Cardiac fibroblast (primary cell): ENCODE measurements around the gene ABLIM2.
"Not testable (repeated sequence)": the region's sequence is repeated elsewhere in the genome, so short reads cannot be mapped to it uniquely, and the experiment has no call there.

ENCODE experiments used
- DNase-seq, 2 donors: peaks; one replicate each; pipeline versions ENCODE4 v3.0.0 to v3.0.0-alpha.2; 2010; ENCODE audit warnings: low read depth in 2 of 2
- H3K4me3 ChIP-seq, 2 donors: replicated peaks in 1 of 2; 1 replicate in 1 of 2; 2 replicates in 1 of 2; pipeline ENCODE4 v1.5.1; 2011; ENCODE audit warnings: low read depth in 2 of 2, low read length in 2 of 2, mild to moderate bottlenecking in 2 of 2, moderate library complexity in 1 of 2
- TF ChIP-seq, protein P1 (sequence below): IDR thresholded peaks from one replicate; pipeline ENCODE4 v1.5.1; 2011; ENCODE audit warnings: low read depth, mild to moderate bottlenecking, low read length, inconsistent platforms

ABLIM2 gene

DNA sequence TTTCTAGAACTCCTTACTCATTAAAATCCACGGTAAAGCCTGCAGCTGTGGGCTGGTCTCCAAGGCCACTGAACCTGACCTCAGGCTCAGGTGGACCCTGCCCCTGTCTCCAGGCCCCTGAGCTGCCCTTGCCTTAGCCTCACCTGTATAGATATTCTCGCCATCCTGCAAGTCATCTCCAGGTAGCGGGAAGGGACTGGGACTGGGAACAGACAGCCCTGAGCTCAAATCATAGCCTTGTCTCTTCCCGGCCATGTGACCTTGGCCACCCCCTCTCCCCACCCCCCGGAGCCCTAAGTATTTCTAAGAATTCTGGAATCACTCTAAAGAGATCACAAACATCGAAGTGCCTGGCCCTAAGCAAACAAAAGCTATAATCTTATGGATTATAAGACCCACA lies 17.7 kb downstream of the ABLIM2 start:
- TF ChIP-seq, protein P1, sequence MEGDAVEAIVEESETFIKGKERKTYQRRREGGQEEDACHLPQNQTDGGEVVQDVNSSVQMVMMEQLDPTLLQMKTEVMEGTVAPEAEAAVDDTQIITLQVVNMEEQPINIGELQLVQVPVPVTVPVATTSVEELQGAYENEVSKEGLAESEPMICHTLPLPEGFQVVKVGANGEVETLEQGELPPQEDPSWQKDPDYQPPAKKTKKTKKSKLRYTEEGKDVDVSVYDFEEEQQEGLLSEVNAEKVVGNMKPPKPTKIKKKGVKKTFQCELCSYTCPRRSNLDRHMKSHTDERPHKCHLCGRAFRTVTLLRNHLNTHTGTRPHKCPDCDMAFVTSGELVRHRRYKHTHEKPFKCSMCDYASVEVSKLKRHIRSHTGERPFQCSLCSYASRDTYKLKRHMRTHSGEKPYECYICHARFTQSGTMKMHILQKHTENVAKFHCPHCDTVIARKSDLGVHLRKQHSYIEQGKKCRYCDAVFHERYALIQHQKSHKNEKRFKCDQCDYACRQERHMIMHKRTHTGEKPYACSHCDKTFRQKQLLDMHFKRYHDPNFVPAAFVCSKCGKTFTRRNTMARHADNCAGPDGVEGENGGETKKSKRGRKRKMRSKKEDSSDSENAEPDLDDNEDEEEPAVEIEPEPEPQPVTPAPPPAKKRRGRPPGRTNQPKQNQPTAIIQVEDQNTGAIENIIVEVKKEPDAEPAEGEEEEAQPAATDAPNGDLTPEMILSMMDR = no peak
- DNase-seq = no peak
- no peak overlapping the region for H3K4me3 ChIP-seq

DNA sequence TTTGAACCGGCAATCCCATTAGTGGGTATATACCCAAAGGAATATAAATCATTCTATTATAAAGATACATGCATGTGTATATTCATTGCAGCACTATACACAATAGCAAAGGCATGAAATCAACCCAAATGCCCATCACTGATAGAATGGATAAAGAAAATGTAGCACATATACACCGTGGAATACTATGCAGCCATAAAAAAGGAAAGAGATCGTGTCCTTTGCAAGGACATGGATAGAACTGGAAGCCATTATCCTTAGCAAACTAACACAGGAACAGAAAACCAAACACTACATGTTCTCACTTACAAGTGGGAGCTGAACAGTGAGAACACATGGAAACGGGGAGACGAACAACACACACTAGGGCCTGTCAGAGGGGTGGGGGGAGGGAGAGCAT lies 18.9 kb downstream of the ABLIM2 start:
- not testable (repeated sequence) for DNase-seq, H3K4me3 ChIP-seq

DNA sequence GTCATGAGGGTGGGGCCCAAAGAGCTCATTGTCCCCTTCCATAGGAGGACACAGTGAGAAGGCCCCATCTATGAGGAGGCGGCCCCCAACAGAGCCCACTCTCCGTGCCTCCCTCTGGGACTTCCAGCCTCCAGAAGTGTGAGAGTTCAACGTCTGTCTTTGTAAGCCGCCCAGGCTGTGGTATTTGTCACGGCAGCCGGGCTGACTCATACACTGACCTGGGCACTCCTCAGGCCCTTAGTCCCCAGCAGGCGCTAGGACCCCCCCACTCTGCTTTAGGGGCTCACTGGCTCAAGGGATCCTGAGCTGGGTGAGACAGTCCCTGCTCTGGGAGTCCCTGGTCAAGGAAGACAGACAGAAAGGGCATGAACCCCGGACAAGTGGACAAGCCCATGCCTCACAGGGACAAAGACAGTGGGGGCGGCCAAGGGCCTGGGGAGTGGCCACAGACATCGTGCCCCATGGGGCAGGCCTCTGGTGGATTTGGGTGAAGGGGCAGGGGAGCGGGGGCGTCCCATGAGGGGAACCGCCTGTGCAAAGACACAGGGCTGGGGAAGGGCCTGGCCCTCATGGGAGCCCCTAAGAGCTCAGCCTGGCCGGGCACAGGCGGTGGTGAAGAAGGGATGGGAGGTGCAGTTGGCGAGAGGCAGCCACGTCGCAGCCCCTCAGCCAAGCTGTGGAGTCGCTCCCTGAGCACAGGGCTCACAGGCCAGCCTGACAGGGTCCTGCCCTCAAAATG lies 21.5 kb downstream of the ABLIM2 start:
- H3K4me3 ChIP-seq = no peak overlapping the region
- DNase-seq = no peak
- TF ChIP-seq, protein P1 = no peak

DNA sequence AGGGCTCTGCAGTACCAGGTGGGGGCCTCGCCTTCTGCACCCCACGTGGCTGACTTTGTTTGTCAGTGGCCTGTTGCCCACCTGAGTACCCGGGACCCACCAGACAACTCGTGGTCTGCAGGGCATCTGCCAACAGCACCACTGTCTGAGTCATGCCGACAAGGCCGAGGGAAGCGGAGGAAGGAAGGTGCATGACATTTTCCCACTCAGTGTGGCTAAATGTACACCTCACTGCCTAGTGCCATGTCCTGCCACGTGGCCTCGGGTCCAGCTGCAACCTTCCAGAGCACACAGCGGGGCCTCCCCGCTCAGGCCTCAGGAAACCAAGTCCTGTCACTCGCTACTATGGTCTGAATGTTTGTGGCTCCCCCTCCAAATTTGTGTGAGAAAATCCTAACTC lies 22.1 kb downstream of the ABLIM2 start:
- TF ChIP-seq, protein P1 = no peak

DNA sequence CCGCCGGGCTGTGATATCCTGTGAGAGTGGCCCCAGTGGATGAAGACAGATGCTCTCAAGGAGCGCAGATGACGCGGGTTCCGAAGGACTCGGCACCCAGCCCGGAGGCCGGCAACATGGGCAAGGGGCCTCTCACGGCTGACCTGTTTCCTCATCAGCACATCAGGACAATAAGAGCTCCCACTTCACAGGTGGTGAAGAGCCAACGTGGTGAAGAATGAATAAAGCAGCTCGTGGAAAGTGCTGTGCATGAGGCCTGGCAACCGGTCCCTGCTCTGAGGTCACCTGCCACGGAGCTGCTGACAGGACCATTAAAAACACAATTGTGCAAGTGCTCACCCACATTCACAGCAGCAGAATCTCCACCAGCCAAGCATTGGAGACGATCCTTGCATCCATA lies 22.9 kb downstream of the ABLIM2 start:
- no peak overlapping the region for H3K4me3 ChIP-seq
- TF ChIP-seq, protein P1 = no peak
- DNase-seq = no peak

More for the DNA sequence above, 22.1 kb downstream of the ABLIM2 start:
- H3K4me3 ChIP-seq = no peak overlapping the region
- no peak for DNase-seq

DNA sequence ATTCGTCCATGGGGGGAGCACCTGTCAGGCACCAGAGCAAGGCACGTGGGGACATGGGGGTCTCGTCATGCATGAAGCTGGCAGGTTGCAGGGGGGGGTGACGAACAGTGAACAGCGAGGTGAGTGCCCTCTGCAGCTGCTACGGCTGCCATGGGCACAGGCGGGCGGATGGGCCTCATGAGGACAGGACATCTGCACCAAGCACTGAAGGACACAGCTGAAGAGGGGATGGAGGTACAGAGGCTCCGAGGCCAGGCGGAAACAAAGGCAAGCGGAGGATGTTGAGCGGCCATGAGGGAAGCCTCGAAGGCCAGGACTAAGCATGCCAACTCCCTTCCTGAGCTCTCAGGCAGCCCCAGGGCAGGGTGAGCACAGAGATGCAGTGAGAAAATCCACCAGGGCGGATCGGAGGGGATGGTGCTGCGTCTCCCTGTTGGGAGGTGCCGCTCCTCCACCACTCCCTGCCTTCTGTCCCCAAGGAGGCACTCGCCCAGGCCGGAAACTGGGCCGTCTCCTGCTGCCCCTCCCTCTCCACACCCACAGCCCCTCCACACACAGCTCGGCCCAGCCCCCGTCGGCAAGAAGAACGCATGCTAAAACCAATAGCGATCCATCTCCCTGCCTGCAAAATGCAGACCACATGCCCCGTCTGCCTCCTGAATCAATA lies 24.6 kb downstream of the ABLIM2 start:
- TF ChIP-seq, protein P1 = no peak
- no peak for DNase-seq
- H3K4me3 ChIP-seq = no peak overlapping the region

DNA sequence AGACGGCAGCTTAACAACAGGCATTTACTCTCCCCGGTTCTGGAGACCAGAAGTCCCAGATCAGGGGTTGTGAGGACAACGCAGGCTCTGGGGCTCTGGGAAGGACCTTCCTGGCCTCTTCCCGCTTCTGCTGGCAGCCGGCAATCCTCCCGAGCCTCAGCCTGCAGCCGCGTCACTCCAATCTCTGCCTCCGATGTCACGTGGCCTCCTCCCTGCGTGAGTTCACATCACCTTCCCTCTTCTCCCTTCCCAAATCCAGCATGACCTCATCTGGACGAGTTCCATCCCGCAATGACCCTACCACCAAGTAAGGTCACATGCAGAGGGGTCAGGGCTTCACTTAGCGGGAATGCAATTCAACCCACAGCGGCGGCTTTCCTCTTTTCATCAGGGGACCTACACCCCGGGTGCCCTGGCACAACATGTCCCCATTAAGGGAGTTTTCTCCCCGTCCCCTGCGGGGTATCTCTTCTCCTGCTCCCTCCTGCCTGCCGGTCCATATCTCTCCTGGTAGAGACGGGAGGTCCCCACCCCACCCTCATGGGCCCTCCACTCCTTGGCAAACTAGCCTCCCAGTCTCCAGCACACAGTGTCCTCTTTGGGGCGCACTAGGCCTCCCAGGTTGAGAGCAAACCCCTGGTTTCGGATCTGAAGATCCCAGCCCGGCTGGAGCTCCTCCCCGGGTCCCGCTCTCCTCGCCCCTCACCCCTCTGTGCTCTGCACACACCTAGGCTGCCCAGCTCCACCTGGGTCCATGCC lies 25.5 kb downstream of the ABLIM2 start:
- H3K4me3 ChIP-seq = no peak overlapping the region
- peak; percentile 17 to 37 for DNase-seq
- TF ChIP-seq, protein P1 = no peak
